Neural progenitor cell (in vitro differentiated cells): ENCODE results near the gene DISC1. TPM values are rescaled to one million over a fixed set of nuclear protein-coding genes. Genes with fewer than 3 reads are reported as not detected.

ENCODE experiments used
- DNase-seq: peaks from one replicate; pipeline ENCODE4 v3.0.0-alpha.2; 2016; ENCODE audit warnings: low spot score
- H2AFZ ChIP-seq: fragments of 200-600 bp; sonication (generic); replicated peaks from 2 replicates; pipeline ENCODE4 v1.6.1; 2016; ENCODE audit warnings: antibody characterized with exemption
- H3F3A ChIP-seq: fragments of 200-600 bp; sonication (generic); 2 replicates; pipeline ENCODE4 v1.6.1; 2016; ENCODE audit warnings: antibody characterized with exemption, low read depth
- H3K27ac ChIP-seq: fragments of 200-600 bp; sonication (generic); 2 replicates; pipeline ENCODE4 v1.5.1; 2016; ENCODE audit warnings: mild to moderate bottlenecking
- H3K27me3 ChIP-seq: fragments of 200-600 bp; sonication (generic); 2 replicates; pipeline ENCODE4 v1.6.1; 2016; ENCODE audit warnings: mild to moderate bottlenecking, moderate library complexity
- H3K36me3 ChIP-seq: fragments of 200-600 bp; sonication (generic); 2 replicates; pipeline ENCODE4 v1.5.1; 2016
- H3K4me1 ChIP-seq: fragments of 200-600 bp; sonication (generic); 2 replicates; pipeline ENCODE4 v1.6.1; 2016; ENCODE audit warnings: mixed run types
- H3K4me2 ChIP-seq: fragments of 200-600 bp; sonication (generic); 2 replicates; pipeline ENCODE4 v1.6.1; 2016
- H3K4me3 ChIP-seq: fragments of 200-600 bp; sonication (generic); 2 replicates; pipeline ENCODE4 v1.5.1; 2016
- H3K79me2 ChIP-seq: fragments of 200-600 bp; sonication (generic); 2 replicates; pipeline ENCODE4 v1.6.1; 2016; ENCODE audit warnings: low read depth
- H3K9ac ChIP-seq: fragments of 200-600 bp; sonication (generic); 2 replicates; pipeline ENCODE4 v1.6.1; 2016
- H3K9me3 ChIP-seq: fragments of 200-600 bp; sonication (generic); 2 replicates; pipeline ENCODE4 v1.5.1; 2016; ENCODE audit warnings: low read depth
- H4K20me1 ChIP-seq: fragments of 200-600 bp; sonication (generic); 2 replicates; pipeline ENCODE4 v1.6.1; 2016; ENCODE audit warnings: low read depth
- H3K27ac Mint-ChIP-seq: 3 replicates; pipeline ENCODE4 v1.8.0; 2021; ENCODE audit warnings: mixed read lengths
- H3K27me3 Mint-ChIP-seq: 2 replicates; pipeline ENCODE4 v1.8.0; 2022; ENCODE audit warnings: low read depth, mild to moderate bottlenecking, inconsistent platforms, moderate library complexity, mixed read lengths; ENCODE audit not compliant: insufficient read depth
- H3K36me3 Mint-ChIP-seq: 3 replicates; pipeline ENCODE4 v1.8.0; 2021; ENCODE audit warnings: mixed read lengths
- H3K4me1 Mint-ChIP-seq: 3 replicates; pipeline ENCODE4 v1.8.0; 2021; ENCODE audit warnings: mixed read lengths
- H3K4me3 Mint-ChIP-seq: 3 replicates; pipeline ENCODE4 v1.8.0; 2021; ENCODE audit warnings: mild to moderate bottlenecking, moderate library complexity, mixed read lengths
- H3K9me3 Mint-ChIP-seq: 3 replicates; pipeline ENCODE4 v1.8.0; 2020; ENCODE audit warnings: mixed read lengths
- CTCF ChIP-seq: fragments of 200-600 bp; sonication (generic); IDR thresholded peaks from 2 replicates; pipeline ENCODE4 v1.5.1; 2017; ENCODE audit warnings: antibody characterized with exemption, mild to moderate bottlenecking
- EZH2 ChIP-seq: fragments of 200-600 bp; sonication (generic); IDR thresholded peaks from 2 replicates; pipeline ENCODE4 v1.6.1; 2017; ENCODE audit warnings: antibody characterized with exemption, mild to moderate bottlenecking, moderate library complexity
- EZH2phosphoT487 ChIP-seq: fragments of 200-600 bp; sonication (generic); IDR thresholded peaks from 2 replicates; pipeline ENCODE4 v1.6.1; 2017; ENCODE audit warnings: antibody characterized with exemption
- total RNA-seq: library from RNA; depleted of rRNA; stranded (reverse); fragments of >200 nt; gene quantifications from 2 replicates; pipeline ENCODE4 v1.2.3, GENCODE V29; 2015; ENCODE audit warnings: low replicate concordance

DISC1 gene
- total RNA-seq, 1 donor from 2014 or later = 1.8 TPM

- Mint-ChIP-seq H3K4me1 (peaks cover 8% of the 10 kb centered on the region), H3K4me3 (no peak overlapping the region), H3K27ac (no peak overlapping the region), H3K27me3 (no peaks in the 10 kb centered on the region), H3K36me3 (peaks cover 4% of the 10 kb centered on the region), H3K9me3 (peaks cover 12% of the 10 kb centered on the region)
- Histone ChIP-seq H3K4me2 (no peak overlapping the region), H3K79me2 (no peaks in the 10 kb centered on the region), H4K20me1 (no peaks in the 10 kb centered on the region), H3K27me3 (no peaks in the 10 kb centered on the region), H3K27ac (no peak overlapping the region), H3K4me1 (no peaks in the 10 kb centered on the region), H3K9me3 (no peaks in the 10 kb centered on the region), H3K9ac (no peak overlapping the region), H2AFZ (no peak overlapping the region), H3F3A (no peaks in the 10 kb centered on the region), H3K36me3 (no peaks in the 10 kb centered on the region), H3K4me3 (no peak overlapping the region)
- no peak for DNase-seq
- no peak for TF ChIP-seq EZH2
- TF ChIP-seq EZH2phosphoT487 = no peak
- TF ChIP-seq CTCF = no peak
These were observed 267.0 kb downstream of the DISC1 start for GRCh38 chr1:231893400-231894102.

- Mint-ChIP-seq H3K27ac (no peak overlapping the region), H3K36me3 (peaks cover 4% of the 10 kb centered on the region), H3K9me3 (peaks cover 12% of the 10 kb centered on the region), H3K4me3 (no peak overlapping the region), H3K4me1 (peaks cover 40% of the 10 kb centered on the region), H3K27me3 (no peaks in the 10 kb centered on the region)
- H3F3A ChIP-seq = peaks cover 10% of the 10 kb centered on the region
- no peaks in the 10 kb centered on the region for H3K9me3 ChIP-seq
- no peak overlapping the region for H3K4me2 ChIP-seq
- no peaks in the 10 kb centered on the region for H3K36me3 ChIP-seq
- no peak overlapping the region for H3K4me3 ChIP-seq
- TF ChIP-seq EZH2phosphoT487 = no peak
- TF ChIP-seq CTCF = no peak
- no peak for TF ChIP-seq EZH2
- no peak overlapping the region for H3K27ac ChIP-seq
- peaks cover 23% of the 10 kb centered on the region for H3K4me1 ChIP-seq
- H3K27me3 ChIP-seq = no peaks in the 10 kb centered on the region
- H2AFZ ChIP-seq = no peak overlapping the region
- no peaks in the 10 kb centered on the region for H4K20me1 ChIP-seq
- no peak overlapping the region for H3K9ac ChIP-seq
- H3K79me2 ChIP-seq = no peaks in the 10 kb centered on the region
- DNase-seq = no peak
These were observed 270.2 kb downstream of the DISC1 start for GRCh38 chr1:231896806-231897205.

GRCh38 chr1:231899046-231899445, 272.5 kb downstream of the DISC1 start:
- H3K4me1 Mint-ChIP-seq = peaks cover 48% of the 10 kb centered on the region
- H4K20me1 ChIP-seq = no peaks in the 10 kb centered on the region
- no peaks in the 10 kb centered on the region for H3K27me3 ChIP-seq
- H3K4me2 ChIP-seq = no peak overlapping the region
- H3K27me3 Mint-ChIP-seq = peaks cover 3% of the 10 kb centered on the region
- no peak overlapping the region for H3K27ac ChIP-seq
- no peaks in the 10 kb centered on the region for H3K9me3 ChIP-seq
- DNase-seq = no peak
- H3K4me3 ChIP-seq = no peak overlapping the region
- no peaks in the 10 kb centered on the region for H3K36me3 ChIP-seq
- H3F3A ChIP-seq = peaks cover 10% of the 10 kb centered on the region
- H3K36me3 Mint-ChIP-seq = no peaks in the 10 kb centered on the region
- peak overlapping the region; percentile 92 for H3K27ac Mint-ChIP-seq
- no peaks in the 10 kb centered on the region for H3K79me2 ChIP-seq
- H3K9ac ChIP-seq = no peak overlapping the region
- peaks cover 23% of the 10 kb centered on the region for H3K4me1 ChIP-seq
- H3K4me3 Mint-ChIP-seq = no peak overlapping the region
- no peak for TF ChIP-seq CTCF
- no peak for TF ChIP-seq EZH2
- no peak for TF ChIP-seq EZH2phosphoT487
- H2AFZ ChIP-seq = no peak overlapping the region
- H3K9me3 Mint-ChIP-seq = peaks cover 10% of the 10 kb centered on the region
